NCI-H345 treated with DMSO at 0.1 percent for 48 hours (cell line): Measurements from ENCODE around the gene KLHL15.
"Not testable (repeated sequence)": the region's sequence is repeated elsewhere in the genome, so short reads cannot be mapped to it uniquely, and the experiment has no call there.

Experiments
- DNase-seq: peaks from one replicate; lab custom pipeline; 2025; ENCODE audit not compliant: unreplicated experiment; lab: John Stamatoyannopoulos, UW

The KLHL15 gene

DNA sequence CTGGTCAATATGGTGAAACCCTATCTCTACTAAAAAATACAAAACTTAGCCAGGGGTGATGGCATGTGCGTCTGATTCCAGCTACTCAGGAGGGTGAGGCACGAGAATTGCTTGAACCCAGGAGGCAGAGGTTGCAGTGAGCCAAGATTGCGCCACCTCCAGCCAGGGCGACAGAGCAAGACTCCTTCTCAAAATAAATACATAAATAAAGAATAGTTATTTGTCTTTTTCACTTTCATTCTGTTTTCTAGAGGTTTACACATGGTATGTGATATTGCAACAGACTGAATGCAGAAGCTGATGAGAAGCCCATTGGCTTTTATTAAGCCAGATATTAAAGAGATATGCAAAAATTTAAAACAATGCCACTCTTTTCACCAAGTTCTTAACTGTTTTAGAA lies 8.2 kb downstream of the KLHL15 start:
- no peak for DNase-seq

DNA sequence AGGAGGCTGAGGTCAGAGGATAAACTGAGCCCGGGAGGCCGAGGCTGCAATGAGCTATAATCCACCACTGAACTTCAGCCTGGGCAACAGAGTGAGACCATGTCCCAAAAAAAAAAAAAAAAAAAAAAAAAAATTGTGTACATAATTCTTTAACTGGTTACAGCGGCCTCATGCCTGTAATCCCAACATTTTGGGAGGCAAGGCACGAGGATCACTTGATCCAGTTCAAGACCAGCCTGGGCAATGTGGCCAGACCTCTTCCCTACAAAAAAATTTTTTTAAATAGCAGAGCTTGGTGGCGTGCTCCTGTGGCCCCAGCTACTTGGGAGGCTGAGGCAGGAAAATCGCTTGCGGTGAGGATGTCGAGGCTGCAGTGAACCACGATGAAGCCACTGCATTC lies 9.3 kb downstream of the KLHL15 start:
- no peak for DNase-seq

DNA sequence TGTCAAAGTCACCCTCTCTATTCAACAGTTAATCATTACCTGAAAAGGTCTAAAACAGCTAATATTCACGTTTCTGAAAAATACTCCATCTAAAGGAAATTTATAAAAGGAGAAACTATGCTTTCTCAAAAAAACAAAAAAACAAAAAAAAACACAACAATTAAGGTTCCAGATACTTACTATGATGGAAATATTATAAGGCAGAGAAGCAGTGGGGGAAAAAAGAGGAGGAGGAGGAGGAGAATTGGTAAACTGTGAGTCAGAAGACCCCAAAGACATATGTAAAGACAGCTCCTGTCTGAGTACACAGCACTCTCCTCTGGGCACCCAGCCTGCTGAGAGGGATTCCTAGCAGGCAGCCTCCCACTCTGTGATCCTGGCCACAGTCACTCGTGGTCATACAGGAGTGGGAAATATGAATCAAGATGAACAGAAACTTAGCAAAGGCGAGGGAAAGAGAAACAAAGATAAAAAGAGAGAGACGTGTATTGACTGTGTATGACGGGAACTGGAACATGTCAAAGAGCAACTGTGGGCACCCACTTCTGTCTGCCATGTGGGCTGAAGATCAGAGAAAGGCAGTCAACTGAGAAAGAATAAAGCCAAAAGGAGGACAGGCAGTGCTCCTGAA lies 12.5 kb downstream of the KLHL15 start:
- no peak for DNase-seq

DNA sequence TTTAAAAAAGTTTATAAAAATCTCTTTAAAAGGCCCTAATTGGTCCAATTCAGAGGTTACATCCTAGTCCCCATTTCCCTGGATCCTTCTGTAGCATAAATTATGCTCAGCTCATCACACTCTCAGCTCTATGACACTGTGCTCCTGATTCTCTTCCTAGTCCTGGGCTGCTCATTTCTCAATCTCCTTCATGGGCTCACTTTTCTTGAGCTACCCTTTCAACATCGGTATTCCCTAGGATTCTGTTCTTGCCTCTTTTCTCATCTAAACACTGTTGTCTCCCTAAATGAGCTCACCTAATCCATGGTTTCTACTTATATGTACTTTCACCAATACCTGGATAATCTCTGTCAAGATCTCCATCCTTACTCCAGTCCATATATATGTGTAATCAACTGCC lies 14.7 kb downstream of the KLHL15 start:
- no peak for DNase-seq

DNA sequence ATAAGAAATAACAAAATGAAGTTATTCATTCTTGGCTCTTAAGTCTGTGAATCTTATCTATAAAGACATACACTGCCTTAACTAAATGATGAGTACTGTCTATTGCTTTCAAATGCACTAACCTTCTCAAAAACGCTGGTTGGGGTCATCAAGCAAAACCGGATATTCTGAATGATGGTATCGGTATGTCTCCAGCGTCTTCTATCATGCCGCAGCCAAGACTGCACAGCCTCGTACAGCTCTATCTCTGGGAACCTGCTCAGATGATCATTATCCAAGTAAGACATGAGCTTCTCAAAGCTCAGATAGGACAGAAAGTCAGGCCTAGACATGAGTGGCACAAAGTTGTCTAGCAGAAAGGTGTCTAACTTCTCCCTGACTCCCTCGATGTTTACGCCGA lies 21.1 kb downstream of the KLHL15 start:
- no peak for DNase-seq

DNA sequence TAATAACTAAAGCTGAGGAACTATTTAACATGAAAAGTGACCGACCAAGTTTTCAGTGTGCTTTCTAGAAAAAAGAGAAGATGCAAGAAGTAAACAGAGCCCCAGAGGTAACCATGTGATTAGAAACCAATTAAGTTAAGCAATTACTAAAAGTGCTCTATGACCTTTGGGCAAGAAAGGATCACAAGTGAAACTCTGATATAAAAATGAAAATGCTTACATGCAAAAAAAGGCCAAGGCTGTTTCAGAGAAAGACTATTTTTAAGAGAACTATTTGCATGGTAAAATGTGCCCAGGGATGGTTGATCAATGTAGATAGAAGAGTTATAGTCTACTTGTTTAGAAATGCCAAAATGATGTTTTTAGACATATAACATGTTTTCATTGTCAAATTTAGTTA lies 22.0 kb downstream of the KLHL15 start:
- no peak for DNase-seq

DNA sequence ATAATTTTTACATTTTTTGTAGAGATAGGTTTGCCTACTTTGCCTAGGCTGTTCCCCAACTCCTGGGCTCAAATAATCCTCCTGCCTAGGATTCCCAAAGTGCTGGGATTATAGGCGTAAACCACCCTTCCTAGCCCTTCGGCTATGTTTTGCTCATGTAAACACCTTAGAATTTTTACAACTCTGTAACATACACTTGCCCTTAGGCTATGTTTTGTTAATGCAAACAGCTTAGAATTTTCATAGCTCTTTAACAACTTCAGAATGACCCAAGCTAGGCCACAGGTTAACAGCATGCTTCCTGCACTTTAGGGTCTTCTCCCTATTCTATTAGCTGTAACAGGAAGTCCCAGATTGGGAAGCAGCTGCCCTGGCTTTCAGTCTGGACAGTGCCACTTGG lies 24.2 kb downstream of the KLHL15 start:
- DNase-seq: no peak

DNA sequence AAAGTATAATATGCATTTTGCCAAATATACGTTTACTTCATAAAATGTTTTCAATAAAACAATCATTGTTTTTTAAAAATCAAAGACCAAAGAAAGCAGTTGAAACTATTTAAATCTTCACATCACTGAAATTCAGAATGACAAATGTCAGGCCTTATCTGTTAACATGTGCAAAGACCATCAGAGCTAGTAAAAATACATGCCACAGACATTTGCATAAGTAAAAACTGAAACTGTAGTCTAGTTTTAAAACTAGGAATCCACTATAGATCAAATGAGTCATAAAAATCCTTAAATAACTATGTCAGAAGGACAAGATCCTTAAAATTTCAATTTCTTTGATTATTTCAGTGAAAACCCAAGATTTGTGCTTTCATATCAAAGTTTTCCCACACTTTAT lies 24.8 kb downstream of the KLHL15 start:
- no peak for DNase-seq

DNA sequence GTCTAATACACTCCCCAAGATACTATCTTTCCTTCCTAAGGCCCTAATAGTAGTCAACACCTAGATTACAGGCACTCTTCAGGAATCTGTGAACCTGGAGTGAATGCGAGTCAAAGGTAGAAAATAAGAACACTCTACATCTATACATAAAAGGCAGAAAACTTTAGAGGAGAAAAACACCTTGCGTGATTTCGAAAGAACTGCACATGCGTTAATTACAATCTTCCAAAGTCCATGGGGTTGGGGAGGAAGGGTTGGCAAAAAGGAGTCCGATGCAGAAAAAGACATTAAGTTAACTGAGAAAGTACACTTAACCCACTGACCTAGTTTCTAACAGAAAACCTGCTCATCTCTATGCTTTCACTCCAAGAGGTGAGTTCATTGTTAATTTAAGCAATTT lies 27.3 kb downstream of the KLHL15 start:
- DNase-seq: no peak

DNA sequence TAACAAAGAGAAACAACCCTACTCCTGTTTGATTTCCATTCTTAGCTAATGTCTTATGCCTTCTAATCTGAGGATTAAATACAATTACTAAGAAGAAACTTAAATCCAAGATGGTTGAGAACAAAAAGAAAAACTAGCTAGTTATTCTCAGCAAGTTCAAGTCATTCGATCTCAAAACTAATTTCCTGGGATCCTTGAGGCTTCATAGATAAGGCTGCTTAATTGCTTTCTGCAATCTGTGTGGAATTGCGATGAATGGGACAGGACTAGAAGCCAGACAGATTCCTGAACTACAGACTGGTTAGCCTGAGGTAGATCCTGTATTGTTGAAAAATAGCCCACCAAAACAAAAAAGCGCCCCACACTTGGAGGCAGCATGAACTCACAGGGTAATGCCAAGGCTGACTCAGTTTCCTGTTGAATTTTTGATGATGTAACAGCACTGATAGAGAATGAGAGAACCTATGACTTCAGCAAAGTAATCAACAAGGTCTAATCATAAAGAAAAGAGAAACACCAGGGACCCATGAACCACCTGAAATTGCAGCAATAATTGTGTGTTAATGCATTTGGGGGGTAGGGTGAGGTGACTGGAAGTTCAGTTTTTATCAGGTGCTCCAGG lies 33.9 kb downstream of the KLHL15 start:
- DNase-seq: no peak

DNA sequence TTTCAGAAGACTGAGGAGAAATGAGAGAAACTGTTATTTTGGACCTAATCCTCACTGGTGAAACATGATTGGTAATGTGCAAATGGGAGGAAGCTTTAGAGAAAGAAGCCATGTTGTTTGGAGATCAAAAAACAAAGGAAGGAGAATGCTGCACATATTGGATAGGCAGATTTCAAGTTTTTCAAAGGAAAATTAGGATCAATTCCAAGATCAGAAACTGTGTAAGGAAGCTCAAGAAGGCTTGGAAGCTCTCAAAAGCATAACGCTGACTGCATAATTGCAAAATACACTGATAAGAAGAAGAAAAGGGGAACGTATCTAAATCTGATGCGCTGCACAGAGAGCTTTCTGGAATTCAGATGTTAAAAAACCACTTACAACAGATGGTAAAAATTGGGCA lies 34.6 kb downstream of the KLHL15 start:
- no peak for DNase-seq

DNA sequence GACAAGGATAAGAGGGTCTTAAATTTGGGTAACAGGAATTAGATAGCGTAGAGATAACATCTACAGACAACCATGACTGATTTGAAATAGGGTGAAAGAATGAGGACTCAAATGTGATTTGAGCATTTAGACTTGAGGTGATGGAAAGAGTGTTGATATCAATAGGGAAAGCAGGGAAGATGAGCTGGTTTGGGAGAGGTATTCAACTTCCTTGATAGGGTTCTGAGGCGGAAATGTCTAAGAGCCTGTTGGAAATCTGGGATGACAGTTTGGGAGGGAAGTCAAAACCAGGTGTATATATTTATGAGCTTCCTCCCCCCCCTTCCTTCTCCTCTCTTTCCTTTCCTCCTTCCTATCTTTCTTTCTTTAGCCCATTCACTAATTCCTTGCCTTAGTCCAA lies 36.5 kb downstream of the KLHL15 start:
- DNase-seq: no peak

DNA sequence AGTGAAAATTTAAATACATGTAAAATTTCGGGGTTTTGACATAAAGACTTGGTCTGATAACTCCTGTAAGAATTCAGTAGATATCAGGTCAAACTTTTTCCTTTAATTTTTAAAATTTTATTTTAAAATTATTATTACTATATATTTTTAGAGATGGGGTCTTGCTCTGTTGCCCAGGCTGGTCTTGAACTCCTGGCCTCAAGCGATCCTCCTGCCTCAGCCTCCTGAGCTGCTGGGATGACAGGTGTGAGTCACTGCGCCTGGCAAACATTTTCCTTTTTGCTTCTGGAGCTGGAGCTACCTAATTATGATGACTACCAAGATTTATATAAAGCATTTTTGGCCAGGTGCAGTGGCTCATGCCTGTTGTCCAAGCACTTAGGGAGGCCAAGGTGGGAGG lies 37.3 kb downstream of the KLHL15 start:
- no peak for DNase-seq

DNA sequence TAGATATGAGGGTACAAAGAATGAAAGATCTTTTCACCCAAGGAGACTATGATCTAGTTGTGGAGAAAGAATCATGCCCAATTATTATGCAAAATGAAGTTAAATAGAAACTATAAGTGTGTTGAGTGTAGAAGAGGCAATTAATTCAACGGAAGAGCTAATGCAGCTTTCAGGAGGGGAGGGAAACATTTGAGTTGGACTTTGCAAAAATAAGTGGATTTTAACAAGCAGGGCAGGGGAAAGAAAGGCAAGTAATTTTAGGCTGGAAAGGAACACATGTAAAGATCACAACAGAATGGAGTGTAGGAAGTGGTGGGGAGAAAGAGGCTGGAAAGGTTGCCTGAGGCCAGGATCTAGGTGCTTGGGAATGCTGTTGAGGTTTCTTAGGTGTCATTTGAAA lies 44.1 kb downstream of the KLHL15 start:
- no peak for DNase-seq

DNA sequence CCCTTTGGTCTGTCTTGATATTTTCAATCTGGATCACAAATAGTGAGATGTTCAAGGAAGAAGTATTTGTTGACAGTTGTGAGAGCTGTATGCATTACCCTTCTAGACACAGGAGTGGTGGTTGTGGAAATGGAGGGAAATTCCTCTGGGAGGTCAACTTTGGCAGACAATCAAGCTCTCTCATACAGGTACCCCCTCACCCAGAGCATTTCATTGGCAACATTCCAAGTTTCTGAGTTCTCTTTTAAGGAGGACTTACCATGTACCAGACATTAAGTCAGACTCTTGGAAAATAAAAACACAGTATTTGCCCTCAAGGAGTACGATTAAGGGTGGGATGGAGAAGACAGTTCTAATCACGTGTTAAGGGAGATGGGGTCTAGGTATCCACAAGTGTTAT lies 45.3 kb downstream of the KLHL15 start:
- no peak for DNase-seq

DNA sequence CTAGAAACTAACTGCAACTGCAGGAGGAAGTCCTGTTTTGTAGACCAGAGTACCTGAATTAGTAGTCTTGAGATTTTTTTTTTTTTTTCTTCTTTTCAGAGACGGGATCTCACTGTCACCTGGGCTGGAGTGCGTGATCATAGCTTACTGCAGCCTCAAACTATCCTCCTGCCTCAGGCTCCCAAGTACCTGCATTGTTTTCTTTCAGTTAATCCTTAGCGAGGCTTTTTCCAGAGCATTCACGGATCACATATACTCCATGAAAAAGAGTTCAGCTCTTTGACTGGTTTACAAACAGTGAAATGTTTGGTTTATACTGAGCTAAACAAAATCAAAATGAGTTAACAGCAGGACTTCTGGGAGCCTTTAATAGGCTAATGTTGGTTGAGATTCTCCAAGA lies 45.8 kb downstream of the KLHL15 start:
- no peak for DNase-seq

DNA sequence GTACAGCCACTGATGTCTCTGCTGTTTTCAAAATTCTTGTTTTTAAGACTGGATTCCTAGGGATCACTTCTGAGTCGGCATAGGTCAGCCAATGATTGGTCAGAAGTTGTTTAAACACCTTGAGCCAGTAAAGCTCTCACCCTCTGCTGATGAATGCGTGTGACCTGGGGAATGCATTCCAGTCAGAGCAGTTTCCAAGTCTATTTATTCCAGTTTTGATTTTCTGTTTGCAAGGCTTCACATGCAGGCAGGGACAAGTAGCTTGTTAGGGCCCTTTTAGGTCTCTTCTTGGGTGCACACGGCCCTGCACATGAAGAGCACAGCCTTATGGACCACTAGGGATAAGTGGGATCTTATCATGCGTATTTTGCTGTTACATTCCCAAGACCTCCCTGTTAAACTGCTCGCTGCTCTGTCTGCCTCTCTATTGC lies 47.0 kb downstream of the KLHL15 start:
- no peak for DNase-seq

DNA sequence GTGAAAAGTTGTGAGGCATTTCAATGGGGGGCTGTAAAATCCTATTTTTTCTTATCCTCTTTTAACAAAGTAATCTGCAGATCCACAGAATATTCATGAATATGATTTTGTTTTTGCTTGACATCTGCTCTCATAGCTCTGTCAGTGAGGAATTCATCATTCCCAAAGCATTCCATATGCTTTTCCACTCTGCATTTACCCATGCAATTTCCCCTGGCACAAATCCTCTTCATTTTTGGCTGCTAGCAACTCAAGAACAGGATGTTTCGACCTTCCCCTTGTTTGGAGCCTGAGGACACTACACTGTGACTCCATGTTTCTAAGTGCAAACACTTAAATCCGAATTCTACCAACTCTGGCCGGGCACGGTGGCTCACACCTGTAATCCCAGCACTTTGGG lies 48.5 kb downstream of the KLHL15 start:
- DNase-seq: no peak

DNA sequence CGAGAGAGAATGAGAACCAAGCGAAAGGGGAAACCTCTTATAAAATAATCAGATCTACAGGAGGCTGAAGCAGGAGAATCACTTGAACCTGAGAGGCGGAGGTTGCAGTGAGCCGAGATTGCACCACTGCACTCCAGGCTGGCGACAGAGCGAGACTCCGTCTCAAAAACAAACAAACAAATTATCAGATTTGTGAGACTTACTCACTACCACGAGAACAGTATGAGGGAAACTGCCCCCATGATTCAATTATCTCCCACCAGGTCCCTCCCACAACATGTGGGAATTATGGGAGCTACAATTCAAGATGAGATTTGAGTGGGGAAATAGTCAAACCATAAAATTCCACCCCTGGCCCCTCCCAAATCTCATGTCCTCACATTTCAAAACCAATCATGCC lies 61.4 kb downstream of the KLHL15 start:
- not testable (repeated sequence) for DNase-seq

DNA sequence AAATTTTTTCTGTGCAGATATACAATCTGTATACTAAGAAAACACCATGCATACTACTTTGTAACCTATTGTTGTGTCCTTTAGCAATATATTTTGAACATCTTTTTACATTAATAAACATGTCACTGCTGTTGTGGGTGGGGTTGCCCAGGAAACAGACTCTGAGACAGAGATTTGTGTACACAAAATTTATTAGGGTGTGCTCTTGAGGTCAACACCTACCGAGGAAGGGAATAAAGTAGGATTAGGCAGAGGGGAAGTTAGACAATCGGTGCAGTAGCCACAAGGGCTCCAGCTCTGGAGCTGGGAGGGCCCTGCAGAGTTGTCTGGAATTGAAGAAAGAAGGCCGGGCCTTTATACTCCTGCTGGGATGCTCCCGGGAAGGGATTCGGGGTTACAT lies 62.8 kb downstream of the KLHL15 start:
- DNase-seq: no peak

DNA sequence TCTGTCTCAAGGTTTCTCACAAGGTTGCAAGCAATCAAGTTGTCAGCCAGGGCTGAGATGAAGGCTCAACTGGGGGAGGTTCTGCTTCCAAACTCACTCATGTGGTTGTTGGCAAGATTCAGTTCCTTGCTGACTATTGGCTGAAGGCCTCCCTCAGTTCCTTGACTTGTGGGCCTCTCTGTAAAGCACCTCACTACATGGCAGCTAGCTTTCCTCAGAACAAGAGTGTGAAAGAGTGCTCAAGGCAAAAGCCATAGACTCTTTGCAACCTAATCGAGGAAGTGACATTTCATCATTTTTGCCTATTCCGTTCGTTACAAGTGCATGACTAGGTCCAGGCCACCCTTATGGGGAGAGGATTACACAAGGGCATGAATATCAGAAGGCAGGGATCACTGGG lies 67.2 kb downstream of the KLHL15 start:
- DNase-seq: no peak

DNA sequence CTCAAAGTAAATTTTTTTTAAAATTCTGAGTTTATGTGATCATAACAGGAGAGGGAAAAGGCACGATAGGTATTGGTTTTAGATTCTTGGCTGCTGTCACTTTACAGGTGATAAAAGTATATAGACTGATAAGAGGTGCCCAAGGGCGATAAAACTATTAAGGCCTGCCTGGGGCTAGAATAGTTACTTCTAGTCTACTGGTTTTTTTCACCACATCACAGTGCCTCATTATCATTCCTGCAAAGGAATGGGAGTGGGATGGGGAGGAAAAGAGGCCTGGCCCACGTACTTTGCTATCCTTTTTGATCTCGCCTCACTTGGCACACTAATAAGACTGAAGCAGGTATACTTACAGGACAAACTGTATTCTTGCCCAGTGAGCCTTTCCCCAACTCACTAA lies 72.6 kb downstream of the KLHL15 start:
- DNase-seq: no peak

DNA sequence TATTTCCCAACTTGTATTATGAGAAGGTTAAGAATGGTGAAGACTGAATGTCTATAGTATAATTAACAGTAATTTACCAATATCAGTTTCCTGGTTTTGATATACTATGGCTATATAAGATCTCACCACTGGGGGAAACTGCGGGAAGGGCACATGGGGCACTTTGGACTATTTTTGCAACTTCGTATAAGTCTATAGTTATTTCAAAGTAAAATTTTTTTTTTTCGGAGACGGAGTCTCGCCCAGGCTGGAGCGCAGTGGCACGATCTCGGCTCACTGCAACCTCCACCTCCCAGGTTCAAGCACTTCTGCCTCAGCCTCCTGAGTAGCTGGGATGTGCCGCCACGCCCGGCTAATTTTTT lies 73.1 kb downstream of the KLHL15 start:
- no peak for DNase-seq
